HEK293 (cell line): ENCODE results near the gene CDC26.
"Not testable (repeated sequence)": the region's sequence is repeated elsewhere in the genome, so short reads cannot be mapped to it uniquely, and the experiment has no call there.

ENCODE experiments used
- CTCF ChIA-PET: fragments of 350-600 bp; formaldehyde crosslinking; extraction: SDS; loops from one replicate; lab custom pipeline; 2021; ENCODE audit warnings: antibody characterized with exemption; lab: Yijun Ruan, JAX
- POLR2A ChIA-PET: fragments of 300-600 bp; formaldehyde crosslinking; extraction: SDS; loops from one replicate; lab custom pipeline; 2020; ENCODE audit warnings: antibody characterized with exemption, inconsistent platforms; lab: Yijun Ruan, JAX
- H3K27ac ChIP-seq: fragments of 200-500 bp; sonication (Bioruptor generic); 2 replicates; pipeline ENCODE4 v1.5.1; 2014; ENCODE audit warnings: low read depth, low read length, control low read depth, inconsistent platforms; ENCODE audit errors: extremely low read depth
- H3K36me3 ChIP-seq, 2 experiments: fragments of 200-500 bp in 1 of 2; sonication (Bioruptor generic) in 1 of 2; 1 replicate in 1 of 2; 2 replicates in 1 of 2; pipeline ENCODE4 v1.5.1; 2014 to 2017; ENCODE audit warnings: inconsistent platforms in 2 of 2, low read length in 2 of 2; ENCODE audit not compliant: control insufficient read depth in 2 of 2, insufficient read depth in 1 of 2
- H3K4me1 ChIP-seq: fragments of 200-500 bp; sonication (Bioruptor generic); 2 replicates; pipeline ENCODE4 v1.5.1; 2014; ENCODE audit warnings: mild to moderate bottlenecking, low read length, inconsistent platforms; ENCODE audit not compliant: control insufficient read depth, insufficient read depth
- H3K4me3 ChIP-seq: 2 replicates; pipeline ENCODE4 v1.5.1; 2011; ENCODE audit warnings: low read depth, mild to moderate bottlenecking, control low read depth, low read length, moderate library complexity
- H3K9me3 ChIP-seq: fragments of 200-500 bp; sonication (Bioruptor generic); 2 replicates; pipeline ENCODE4 v1.5.1; 2014; ENCODE audit warnings: low read depth, low read length, inconsistent platforms; ENCODE audit not compliant: control insufficient read depth, insufficient read depth
- EGR2 ChIP-seq: fragments of 450-650 bp; formaldehyde crosslinking; IDR thresholded peaks from 2 replicates; pipeline ENCODE4 v1.5.1; 2016; ENCODE audit warnings: low read depth, missing biosample characterization, missing genetic modification characterization
- TCF7L2 ChIP-seq: IDR thresholded peaks from 2 replicates; pipeline ENCODE4 v1.6.1; 2011; ENCODE audit warnings: low read depth, mild to moderate bottlenecking, inconsistent platforms, low read length, moderate library complexity, borderline replicate concordance
- ZBTB7A ChIP-seq: fragments of 450-650 bp; formaldehyde crosslinking; IDR thresholded peaks from 2 replicates; pipeline ENCODE4 v1.5.1; 2016; ENCODE audit warnings: low read depth, missing biosample characterization, missing genetic modification characterization
- ZBTB8A ChIP-seq: fragments of 450-650 bp; formaldehyde crosslinking; IDR thresholded peaks from 2 replicates; pipeline ENCODE4 v1.5.1; 2016; ENCODE audit warnings: missing biosample characterization, missing genetic modification characterization
- ZNF121 ChIP-seq: fragments of 450-650 bp; formaldehyde crosslinking; IDR thresholded peaks from 2 replicates; pipeline ENCODE4 v1.5.1; 2016; ENCODE audit warnings: missing biosample characterization, missing genetic modification characterization
- ZNF184 ChIP-seq: fragments of 450-650 bp; IDR thresholded peaks from 2 replicates; pipeline ENCODE4 v1.5.1; 2018; ENCODE audit warnings: missing biosample characterization, mild to moderate bottlenecking, missing genetic modification characterization
- ZNF24 ChIP-seq: fragments of 450-650 bp; formaldehyde crosslinking; IDR thresholded peaks from 2 replicates; pipeline ENCODE4 v1.5.1; 2016; ENCODE audit warnings: missing biosample characterization, missing genetic modification characterization
- ZNF366 ChIP-seq: fragments of 450-650 bp; formaldehyde crosslinking; conservative IDR thresholded peaks from 2 replicates; pipeline ENCODE4 v1.5.1; 2016; ENCODE audit warnings: missing biosample characterization, missing genetic modification characterization
- ZNF37A ChIP-seq: fragments of 450-650 bp; IDR thresholded peaks from 2 replicates; pipeline ENCODE4 v1.5.1; 2018; ENCODE audit warnings: missing biosample characterization, missing genetic modification characterization
- ZNF501 ChIP-seq: fragments of 450-650 bp; formaldehyde crosslinking; IDR thresholded peaks from 2 replicates; pipeline ENCODE4 v1.5.1; 2016; ENCODE audit warnings: missing biosample characterization, missing genetic modification characterization
- ZNF629 ChIP-seq: fragments of 450-650 bp; formaldehyde crosslinking; IDR thresholded peaks from 2 replicates; pipeline ENCODE4 v1.5.1; 2017; ENCODE audit warnings: missing biosample characterization, missing genetic modification characterization
- TF ChIP-seq, protein P1 (sequence below): fragments of 450-650 bp; formaldehyde crosslinking; IDR thresholded peaks from 2 replicates; pipeline ENCODE4 v1.5.0; 2017; ENCODE audit warnings: missing biosample characterization, missing genetic modification characterization, borderline replicate concordance
- TF ChIP-seq, protein P2 (sequence below): fragments of 450-650 bp; formaldehyde crosslinking; IDR thresholded peaks from 2 replicates; pipeline ENCODE4 v1.5.1; 2016; ENCODE audit warnings: missing biosample characterization, missing genetic modification characterization
- TF ChIP-seq, protein P3 (sequence below): fragments of 450-650 bp; formaldehyde crosslinking; IDR thresholded peaks from 2 replicates; pipeline ENCODE4 v1.5.1; 2017; ENCODE audit warnings: missing biosample characterization, missing genetic modification characterization
- TF ChIP-seq, protein P4 (sequence below): fragments of 450-650 bp; formaldehyde crosslinking; IDR thresholded peaks from 2 replicates; pipeline ENCODE4 v1.5.1; 2016; ENCODE audit warnings: missing biosample characterization, missing genetic modification characterization
- TF ChIP-seq, protein P5 (sequence below): fragments of 450-650 bp; formaldehyde crosslinking; IDR thresholded peaks from 2 replicates; pipeline ENCODE4 v1.5.1; 2016; ENCODE audit warnings: missing biosample characterization, missing genetic modification characterization, borderline replicate concordance
- TF ChIP-seq, protein P6 (sequence below): fragments of 450-650 bp; formaldehyde crosslinking; IDR thresholded peaks from 2 replicates; pipeline ENCODE4 v1.5.1; 2016; ENCODE audit warnings: missing biosample characterization, missing genetic modification characterization

CDC26 gene

DNA sequence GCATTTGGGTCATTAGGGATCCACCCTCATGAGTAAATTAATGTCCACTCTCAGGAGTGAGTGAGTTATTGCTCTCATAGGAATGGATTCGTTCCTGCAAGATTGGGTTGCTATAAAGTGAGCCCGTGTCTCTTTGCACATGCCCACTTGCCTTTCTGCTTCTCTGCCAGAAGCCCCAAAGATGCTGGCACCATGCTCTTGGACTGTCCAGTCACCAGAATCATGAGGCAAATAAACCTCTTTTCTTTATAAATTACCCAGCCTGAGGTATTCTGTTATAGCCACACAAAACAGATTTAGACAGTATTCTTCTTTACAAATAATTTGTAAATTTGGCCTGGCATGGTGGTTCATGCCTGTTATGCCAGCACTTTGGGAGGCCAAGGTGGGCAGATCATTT lies 24.6 kb downstream of the CDC26 start:
- ChIA-PET CTCF (interaction anchor here (0.6 kb wide), 1 partner anchor 19 kb away, joined by 3 read pairs; no protein-coding TSS in a partner anchor), POLR2A (no interaction called here)
- no peak overlapping the region for H3K27ac ChIP-seq
- no peak overlapping the region for H3K4me3 ChIP-seq
- no peaks in the 10 kb centered on the region for H3K36me3 ChIP-seq
- no peaks in the 10 kb centered on the region for H3K9me3 ChIP-seq
- TF ChIP-seq EGR2 (tag by site-specific recombination) = no peak
- no peak for TF ChIP-seq ZBTB7A (tag by site-specific recombination)
- TF ChIP-seq, protein P1, sequence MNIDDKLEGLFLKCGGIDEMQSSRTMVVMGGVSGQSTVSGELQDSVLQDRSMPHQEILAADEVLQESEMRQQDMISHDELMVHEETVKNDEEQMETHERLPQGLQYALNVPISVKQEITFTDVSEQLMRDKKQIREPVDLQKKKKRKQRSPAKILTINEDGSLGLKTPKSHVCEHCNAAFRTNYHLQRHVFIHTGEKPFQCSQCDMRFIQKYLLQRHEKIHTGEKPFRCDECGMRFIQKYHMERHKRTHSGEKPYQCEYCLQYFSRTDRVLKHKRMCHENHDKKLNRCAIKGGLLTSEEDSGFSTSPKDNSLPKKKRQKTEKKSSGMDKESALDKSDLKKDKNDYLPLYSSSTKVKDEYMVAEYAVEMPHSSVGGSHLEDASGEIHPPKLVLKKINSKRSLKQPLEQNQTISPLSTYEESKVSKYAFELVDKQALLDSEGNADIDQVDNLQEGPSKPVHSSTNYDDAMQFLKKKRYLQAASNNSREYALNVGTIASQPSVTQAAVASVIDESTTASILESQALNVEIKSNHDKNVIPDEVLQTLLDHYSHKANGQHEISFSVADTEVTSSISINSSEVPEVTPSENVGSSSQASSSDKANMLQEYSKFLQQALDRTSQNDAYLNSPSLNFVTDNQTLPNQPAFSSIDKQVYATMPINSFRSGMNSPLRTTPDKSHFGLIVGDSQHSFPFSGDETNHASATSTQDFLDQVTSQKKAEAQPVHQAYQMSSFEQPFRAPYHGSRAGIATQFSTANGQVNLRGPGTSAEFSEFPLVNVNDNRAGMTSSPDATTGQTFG (tag by site-specific recombination) = no peak
- no peak for TF ChIP-seq ZNF121 (tag by site-specific recombination)
- TF ChIP-seq ZNF184 (tag by site-specific recombination) = no peak
- TF ChIP-seq, protein P2, sequence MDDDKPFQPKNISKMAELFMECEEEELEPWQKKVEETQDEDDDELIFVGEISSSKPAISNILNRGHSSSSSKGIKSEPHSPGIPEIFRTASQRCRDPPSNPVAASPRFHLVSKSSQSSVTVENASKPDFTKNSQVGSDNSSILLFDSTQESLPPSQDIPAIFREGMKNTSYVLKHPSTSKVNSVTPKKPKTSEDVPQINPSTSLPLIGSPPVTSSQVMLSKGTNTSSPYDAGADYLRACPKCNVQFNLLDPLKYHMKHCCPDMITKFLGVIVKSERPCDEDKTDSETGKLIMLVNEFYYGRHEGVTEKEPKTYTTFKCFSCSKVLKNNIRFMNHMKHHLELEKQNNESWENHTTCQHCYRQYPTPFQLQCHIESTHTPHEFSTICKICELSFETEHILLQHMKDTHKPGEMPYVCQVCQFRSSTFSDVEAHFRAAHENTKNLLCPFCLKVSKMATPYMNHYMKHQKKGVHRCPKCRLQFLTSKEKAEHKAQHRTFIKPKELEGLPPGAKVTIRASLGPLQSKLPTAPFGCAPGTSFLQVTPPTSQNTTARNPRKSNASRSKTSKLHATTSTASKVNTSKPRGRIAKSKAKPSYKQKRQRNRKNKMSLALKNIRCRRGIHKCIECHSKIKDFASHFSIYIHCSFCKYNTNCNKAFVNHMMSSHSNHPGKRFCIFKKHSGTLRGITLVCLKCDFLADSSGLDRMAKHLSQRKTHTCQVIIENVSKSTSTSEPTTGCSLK (tag by site-specific recombination) = no peak
- TF ChIP-seq, protein P3, sequence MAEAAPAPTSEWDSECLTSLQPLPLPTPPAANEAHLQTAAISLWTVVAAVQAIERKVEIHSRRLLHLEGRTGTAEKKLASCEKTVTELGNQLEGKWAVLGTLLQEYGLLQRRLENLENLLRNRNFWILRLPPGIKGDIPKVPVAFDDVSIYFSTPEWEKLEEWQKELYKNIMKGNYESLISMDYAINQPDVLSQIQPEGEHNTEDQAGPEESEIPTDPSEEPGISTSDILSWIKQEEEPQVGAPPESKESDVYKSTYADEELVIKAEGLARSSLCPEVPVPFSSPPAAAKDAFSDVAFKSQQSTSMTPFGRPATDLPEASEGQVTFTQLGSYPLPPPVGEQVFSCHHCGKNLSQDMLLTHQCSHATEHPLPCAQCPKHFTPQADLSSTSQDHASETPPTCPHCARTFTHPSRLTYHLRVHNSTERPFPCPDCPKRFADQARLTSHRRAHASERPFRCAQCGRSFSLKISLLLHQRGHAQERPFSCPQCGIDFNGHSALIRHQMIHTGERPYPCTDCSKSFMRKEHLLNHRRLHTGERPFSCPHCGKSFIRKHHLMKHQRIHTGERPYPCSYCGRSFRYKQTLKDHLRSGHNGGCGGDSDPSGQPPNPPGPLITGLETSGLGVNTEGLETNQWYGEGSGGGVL (tag by site-specific recombination) = no peak
- no peak for TF ChIP-seq ZNF366 (tag by site-specific recombination)
- no peaks in the 10 kb centered on the region for H3K4me1 ChIP-seq

DNA sequence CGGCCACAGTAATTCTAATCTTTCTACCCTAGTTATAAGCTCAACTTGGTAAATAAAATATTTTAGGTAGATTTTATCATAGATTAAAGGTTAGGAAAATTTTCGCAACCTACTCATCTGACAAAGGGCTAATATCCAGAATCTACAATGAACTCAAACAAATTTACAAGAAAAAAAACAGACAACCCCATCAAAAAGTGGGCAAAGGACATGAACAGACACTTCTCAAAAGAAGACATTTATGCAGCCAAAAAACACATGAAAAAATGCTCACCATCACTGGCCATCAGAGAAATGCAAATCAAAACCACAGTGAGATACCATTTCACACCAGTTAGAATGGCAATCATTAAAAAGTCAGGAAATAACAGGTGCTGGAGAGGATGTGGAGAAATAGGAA lies 25.7 kb downstream of the CDC26 start:
- H3K36me3 ChIP-seq, H3K4me3 ChIP-seq, POLR2A ChIA-PET, CTCF ChIA-PET, H3K9me3 ChIP-seq, H3K27ac ChIP-seq, H3K4me1 ChIP-seq: not testable (repeated sequence)

DNA sequence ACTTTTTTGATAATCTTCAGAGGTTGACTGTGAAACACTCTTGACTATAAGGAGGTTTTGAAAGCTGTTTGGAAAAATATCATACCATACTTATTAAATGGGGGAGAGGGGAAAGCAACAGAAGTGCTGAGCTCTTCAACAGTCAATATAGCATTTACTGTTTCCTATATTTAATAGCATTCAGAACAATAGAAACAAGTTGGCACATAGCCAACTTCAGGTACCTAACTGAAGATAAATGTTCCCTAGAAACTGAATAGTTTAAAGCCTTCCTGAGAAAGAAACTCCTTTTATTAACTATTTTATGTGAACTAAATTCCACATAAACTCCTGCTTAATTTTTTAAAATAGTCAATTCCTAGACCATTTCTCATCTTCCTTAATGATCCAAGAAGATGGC lies 27.7 kb downstream of the CDC26 start:
- peaks cover 6% of the 10 kb centered on the region; the same call in 1 of the 2 replicates for H3K4me1 ChIP-seq
- no peaks in the 10 kb centered on the region for H3K9me3 ChIP-seq
- no peaks in the 10 kb centered on the region for H3K36me3 ChIP-seq
- POLR2A ChIA-PET = no interaction called here
- no peak overlapping the region for H3K4me3 ChIP-seq
- CTCF ChIA-PET = interaction anchor here (0.7 kb wide), 1 partner anchor 277 kb away, joined by 3 read pairs; no protein-coding TSS in a partner anchor
- no peak overlapping the region for H3K27ac ChIP-seq
- TF ChIP-seq, protein P4, sequence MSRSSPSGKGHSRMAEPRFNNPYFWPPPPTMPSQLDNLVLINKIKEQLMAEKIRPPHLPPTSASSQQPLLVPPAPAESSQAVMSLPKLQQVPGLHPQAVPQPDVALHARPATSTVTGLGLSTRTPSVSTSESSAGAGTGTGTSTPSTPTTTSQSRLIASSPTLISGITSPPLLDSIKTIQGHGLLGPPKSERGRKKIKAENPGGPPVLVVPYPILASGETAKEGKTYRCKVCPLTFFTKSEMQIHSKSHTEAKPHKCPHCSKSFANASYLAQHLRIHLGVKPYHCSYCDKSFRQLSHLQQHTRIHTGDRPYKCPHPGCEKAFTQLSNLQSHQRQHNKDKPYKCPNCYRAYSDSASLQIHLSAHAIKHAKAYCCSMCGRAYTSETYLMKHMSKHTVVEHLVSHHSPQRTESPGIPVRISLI (tag by site-specific recombination) = no peak
- no peak for TF ChIP-seq ZBTB8A (tag by site-specific recombination)
- no peak for TF ChIP-seq ZNF24 (tag by site-specific recombination)
- TF ChIP-seq ZNF37A (tag by site-specific recombination) = 0 out of 2 replicates have a peak, but pooled peaks have one; percentile 24
- TF ChIP-seq, protein P5, sequence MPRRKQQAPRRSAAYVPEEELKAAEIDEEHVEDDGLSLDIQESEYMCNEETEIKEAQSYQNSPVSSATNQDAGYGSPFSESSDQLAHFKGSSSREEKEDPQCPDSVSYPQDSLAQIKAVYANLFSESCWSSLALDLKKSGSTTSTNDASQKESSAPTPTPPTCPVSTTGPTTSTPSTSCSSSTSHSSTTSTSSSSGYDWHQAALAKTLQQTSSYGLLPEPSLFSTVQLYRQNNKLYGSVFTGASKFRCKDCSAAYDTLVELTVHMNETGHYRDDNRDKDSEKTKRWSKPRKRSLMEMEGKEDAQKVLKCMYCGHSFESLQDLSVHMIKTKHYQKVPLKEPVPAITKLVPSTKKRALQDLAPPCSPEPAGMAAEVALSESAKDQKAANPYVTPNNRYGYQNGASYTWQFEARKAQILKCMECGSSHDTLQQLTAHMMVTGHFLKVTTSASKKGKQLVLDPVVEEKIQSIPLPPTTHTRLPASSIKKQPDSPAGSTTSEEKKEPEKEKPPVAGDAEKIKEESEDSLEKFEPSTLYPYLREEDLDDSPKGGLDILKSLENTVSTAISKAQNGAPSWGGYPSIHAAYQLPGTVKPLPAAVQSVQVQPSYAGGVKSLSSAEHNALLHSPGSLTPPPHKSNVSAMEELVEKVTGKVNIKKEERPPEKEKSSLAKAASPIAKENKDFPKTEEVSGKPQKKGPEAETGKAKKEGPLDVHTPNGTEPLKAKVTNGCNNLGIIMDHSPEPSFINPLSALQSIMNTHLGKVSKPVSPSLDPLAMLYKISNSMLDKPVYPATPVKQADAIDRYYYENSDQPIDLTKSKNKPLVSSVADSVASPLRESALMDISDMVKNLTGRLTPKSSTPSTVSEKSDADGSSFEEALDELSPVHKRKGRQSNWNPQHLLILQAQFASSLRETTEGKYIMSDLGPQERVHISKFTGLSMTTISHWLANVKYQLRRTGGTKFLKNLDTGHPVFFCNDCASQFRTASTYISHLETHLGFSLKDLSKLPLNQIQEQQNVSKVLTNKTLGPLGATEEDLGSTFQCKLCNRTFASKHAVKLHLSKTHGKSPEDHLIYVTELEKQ (tag by site-specific recombination) = no peak
- no peak for TF ChIP-seq ZNF501 (tag by site-specific recombination)
- no peak for TF ChIP-seq ZNF629
- TF ChIP-seq, protein P6, sequence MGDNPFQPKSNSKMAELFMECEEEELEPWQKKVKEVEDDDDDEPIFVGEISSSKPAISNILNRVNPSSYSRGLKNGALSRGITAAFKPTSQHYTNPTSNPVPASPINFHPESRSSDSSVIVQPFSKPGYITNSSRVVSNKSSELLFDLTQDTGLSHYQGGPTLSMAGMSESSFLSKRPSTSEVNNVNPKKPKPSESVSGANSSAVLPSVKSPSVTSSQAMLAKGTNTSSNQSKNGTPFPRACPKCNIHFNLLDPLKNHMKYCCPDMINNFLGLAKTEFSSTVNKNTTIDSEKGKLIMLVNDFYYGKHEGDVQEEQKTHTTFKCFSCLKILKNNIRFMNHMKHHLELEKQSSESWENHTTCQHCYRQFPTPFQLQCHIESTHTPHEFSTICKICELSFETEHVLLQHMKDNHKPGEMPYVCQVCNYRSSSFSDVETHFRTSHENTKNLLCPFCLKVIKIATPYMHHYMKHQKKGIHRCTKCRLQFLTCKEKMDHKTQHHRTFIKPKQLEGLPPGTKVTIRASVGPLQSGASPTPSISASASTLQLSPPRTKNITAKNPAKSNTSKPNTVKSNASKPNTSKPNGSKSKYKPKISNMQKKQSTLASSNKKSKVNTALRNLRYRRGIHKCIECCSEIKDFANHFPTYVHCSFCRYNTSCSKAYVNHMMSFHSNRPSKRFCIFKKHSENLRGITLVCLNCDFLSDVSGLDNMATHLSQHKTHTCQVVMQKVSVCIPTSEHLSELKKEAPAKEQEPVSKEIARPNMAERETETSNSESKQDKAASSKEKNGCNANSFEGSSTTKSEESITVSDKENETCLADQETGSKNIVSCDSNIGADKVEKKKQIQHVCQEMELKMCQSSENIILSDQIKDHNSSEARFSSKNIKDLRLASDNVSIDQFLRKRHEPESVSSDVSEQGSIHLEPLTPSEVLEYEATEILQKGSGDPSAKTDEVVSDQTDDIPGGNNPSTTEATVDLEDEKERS = no peak
- TF ChIP-seq TCF7L2 = no peak
